GM06990 (cell line): ENCODE data around the gene CRADD.

Experiments
- DNase-seq: peaks from one replicate; pipeline ENCODE4 v3.0.0-alpha.2; 2011; ENCODE audit not compliant: insufficient read length; ENCODE audit errors: extremely low read depth
- H3K27me3 ChIP-seq: replicated peaks from 2 replicates; pipeline ENCODE4 v1.6.0; 2011; ENCODE audit warnings: low read length; ENCODE audit not compliant: control insufficient read depth, insufficient read depth
- H3K36me3 ChIP-seq: 2 replicates; pipeline ENCODE4 v1.5.1; 2011; ENCODE audit warnings: low read length; ENCODE audit not compliant: control insufficient read depth, insufficient read depth
- H3K4me3 ChIP-seq: replicated peaks from 2 replicates; pipeline ENCODE4 v1.5.1; 2011; ENCODE audit warnings: low read depth, mild to moderate bottlenecking, control low read depth, low read length
- TF ChIP-seq, protein P1 (sequence below): IDR thresholded peaks from 2 replicates; pipeline ENCODE4 v1.5.1; 2011; ENCODE audit warnings: low read length, control low read depth, mild to moderate bottlenecking, inconsistent platforms; ENCODE audit not compliant: insufficient read depth, poor library complexity, severe bottlenecking

CRADD gene

GRCh38 chr12:93827669-93828068 lies 150.5 kb downstream of the CRADD start:
- H3K27me3 ChIP-seq: no peaks in the 10 kb centered on the region; the same call in 1 of the 2 replicates
- TF ChIP-seq, protein P1, sequence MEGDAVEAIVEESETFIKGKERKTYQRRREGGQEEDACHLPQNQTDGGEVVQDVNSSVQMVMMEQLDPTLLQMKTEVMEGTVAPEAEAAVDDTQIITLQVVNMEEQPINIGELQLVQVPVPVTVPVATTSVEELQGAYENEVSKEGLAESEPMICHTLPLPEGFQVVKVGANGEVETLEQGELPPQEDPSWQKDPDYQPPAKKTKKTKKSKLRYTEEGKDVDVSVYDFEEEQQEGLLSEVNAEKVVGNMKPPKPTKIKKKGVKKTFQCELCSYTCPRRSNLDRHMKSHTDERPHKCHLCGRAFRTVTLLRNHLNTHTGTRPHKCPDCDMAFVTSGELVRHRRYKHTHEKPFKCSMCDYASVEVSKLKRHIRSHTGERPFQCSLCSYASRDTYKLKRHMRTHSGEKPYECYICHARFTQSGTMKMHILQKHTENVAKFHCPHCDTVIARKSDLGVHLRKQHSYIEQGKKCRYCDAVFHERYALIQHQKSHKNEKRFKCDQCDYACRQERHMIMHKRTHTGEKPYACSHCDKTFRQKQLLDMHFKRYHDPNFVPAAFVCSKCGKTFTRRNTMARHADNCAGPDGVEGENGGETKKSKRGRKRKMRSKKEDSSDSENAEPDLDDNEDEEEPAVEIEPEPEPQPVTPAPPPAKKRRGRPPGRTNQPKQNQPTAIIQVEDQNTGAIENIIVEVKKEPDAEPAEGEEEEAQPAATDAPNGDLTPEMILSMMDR: no peak
- no peak overlapping the region for H3K4me3 ChIP-seq
- no peak for DNase-seq
- no peaks in the 10 kb centered on the region for H3K36me3 ChIP-seq

DNA sequence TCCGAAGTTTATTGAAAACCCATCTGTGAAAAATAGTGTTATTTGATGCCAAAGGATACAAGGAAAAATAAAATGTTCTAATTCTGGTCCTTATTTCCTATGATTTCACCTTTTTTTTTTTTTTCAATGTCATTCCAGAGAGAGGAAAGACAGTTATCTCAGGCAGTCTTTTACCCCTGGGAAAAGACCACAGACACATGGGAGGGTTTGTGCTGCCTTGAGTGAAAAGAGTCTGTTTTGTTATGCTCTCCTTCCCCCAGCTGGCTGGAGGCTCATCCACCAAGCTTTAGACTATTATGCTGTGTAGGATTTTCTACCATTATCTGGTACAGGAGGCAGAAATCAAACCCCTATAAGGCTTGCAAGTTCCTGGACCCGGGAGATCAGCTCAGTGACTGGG lies 151.8 kb downstream of the CRADD start:
- Histone ChIP-seq H3K27me3 (no peaks in the 10 kb centered on the region; the same call in 1 of the 2 replicates), H3K4me3 (no peak overlapping the region), H3K36me3 (no peaks in the 10 kb centered on the region)
- no peak for DNase-seq
- TF ChIP-seq, protein P1: no peak

GRCh38 chr12:93831374-93831773 lies 154.2 kb downstream of the CRADD start:
- DNase-seq: no peak
- H3K27me3 ChIP-seq: no peaks in the 10 kb centered on the region; the same call in 1 of the 2 replicates
- no peaks in the 10 kb centered on the region for H3K36me3 ChIP-seq
- TF ChIP-seq, protein P1: no peak
- H3K4me3 ChIP-seq: no peak overlapping the region

DNA sequence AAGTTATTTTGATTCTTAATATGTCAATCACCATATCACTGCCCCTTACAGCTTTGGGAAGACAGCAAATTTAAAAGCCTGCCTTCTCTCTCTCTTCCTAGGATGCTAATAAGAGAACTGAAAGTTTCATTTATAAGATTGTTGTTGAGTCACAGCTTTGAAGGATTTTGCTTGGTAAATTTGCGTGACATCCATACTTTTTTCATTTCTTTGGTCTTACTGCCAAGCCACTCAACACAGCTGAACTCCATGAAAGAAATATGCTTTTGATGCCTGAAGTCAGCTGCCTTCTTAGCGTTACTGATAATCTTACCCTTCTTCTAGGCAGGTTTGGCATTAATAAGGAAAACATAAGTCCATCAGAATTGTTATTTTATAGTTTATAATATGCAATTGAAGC lies 155.0 kb downstream of the CRADD start:
- H3K4me3 ChIP-seq: no peak overlapping the region
- DNase-seq: no peak
- no peaks in the 10 kb centered on the region; the same call in 1 of the 2 replicates for H3K27me3 ChIP-seq
- H3K36me3 ChIP-seq: no peaks in the 10 kb centered on the region
- TF ChIP-seq, protein P1: no peak

DNA sequence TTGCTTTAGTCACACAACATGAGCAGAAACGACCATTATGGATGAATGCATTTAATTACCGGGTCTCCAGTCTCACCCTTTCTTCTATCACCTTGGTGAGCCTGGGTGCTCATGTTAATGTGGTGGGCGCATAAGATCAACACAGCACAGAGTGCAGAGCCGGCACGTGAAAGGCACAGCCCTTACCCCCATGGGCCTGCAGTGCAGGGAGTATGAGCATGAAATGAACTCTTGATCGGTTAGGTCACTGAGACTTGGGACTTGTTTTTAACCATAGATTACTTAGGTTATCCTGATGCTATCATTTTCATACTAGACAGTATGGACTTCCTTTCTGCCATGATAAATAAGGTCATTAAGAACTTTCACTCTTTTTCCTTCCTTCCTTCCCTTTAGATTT lies 156.8 kb downstream of the CRADD start:
- no peak overlapping the region for H3K4me3 ChIP-seq
- TF ChIP-seq, protein P1: no peak
- no peaks in the 10 kb centered on the region for H3K36me3 ChIP-seq
- no peak for DNase-seq
- no peaks in the 10 kb centered on the region; the same call in 1 of the 2 replicates for H3K27me3 ChIP-seq
